GM18909 (cell line): Measurements from ENCODE around the gene NTRK1.

Source experiments
- ATAC-seq: cut with Tn5 transposase; IDR thresholded peaks from one replicate; pipeline ENCODE4 v1.9.1; 2021; ENCODE audit warnings: mild to moderate bottlenecking; ENCODE audit not compliant: unreplicated experiment, poor library complexity

Gene NTRK1

GRCh38 chr1:156895455-156895812 is 34.8 kb downstream of the NTRK1 start:
- no peak for ATAC-seq

- ATAC-seq: no peak
Measured at GRCh38 chr1:156895927-156896326, 35.3 kb downstream of the NTRK1 start.

- no peak for ATAC-seq
Measured at GRCh38 chr1:156896490-156897033, 35.9 kb downstream of the NTRK1 start.

- ATAC-seq: no peak
Measured at GRCh38 chr1:156897078-156897825, 36.6 kb downstream of the NTRK1 start.

- no peak for ATAC-seq
Measured at GRCh38 chr1:156898161-156898566, 37.5 kb downstream of the NTRK1 start.

GRCh38 chr1:156898971-156899664 is 38.5 kb downstream of the NTRK1 start:
- no peak for ATAC-seq

- no peak for ATAC-seq
Measured at GRCh38 chr1:156899956-156900718, 39.5 kb downstream of the NTRK1 start.

- ATAC-seq: no peak
Measured at GRCh38 chr1:156900896-156901589, 40.4 kb downstream of the NTRK1 start.

GRCh38 chr1:156901590-156901900 is 40.9 kb downstream of the NTRK1 start:
- ATAC-seq: no peak

- no peak for ATAC-seq
Measured at GRCh38 chr1:156901966-156902915, 41.6 kb downstream of the NTRK1 start.

GRCh38 chr1:156903328-156904091 is 42.8 kb downstream of the NTRK1 start:
- ATAC-seq: no peak

GRCh38 chr1:156904187-156904959 is 43.7 kb downstream of the NTRK1 start:
- ATAC-seq: no peak

- ATAC-seq: no peak
Measured at GRCh38 chr1:156905176-156905575, 44.5 kb downstream of the NTRK1 start.

- ATAC-seq: no peak
Measured at GRCh38 chr1:156905651-156906050, 45.0 kb downstream of the NTRK1 start.

GRCh38 chr1:156906206-156906906 is 45.7 kb downstream of the NTRK1 start:
- no peak for ATAC-seq

GRCh38 chr1:156908541-156908940 is 47.9 kb downstream of the NTRK1 start:
- ATAC-seq: no peak

GRCh38 chr1:156908955-156909354 is 48.3 kb downstream of the NTRK1 start:
- ATAC-seq: no peak
